HUES6 (cell line): ENCODE results near the gene TMEM128.
"Not testable (repeated sequence)": the region's sequence is repeated elsewhere in the genome, so short reads cannot be mapped to it uniquely, and the experiment has no call there.

Experiments used
- H3K27ac ChIP-seq: 2 replicates; pipeline ENCODE4 v1.7.0; 2013; ENCODE audit warnings: low read depth, mild to moderate bottlenecking, low read length, inconsistent platforms
- H3K27me3 ChIP-seq: 2 replicates; pipeline ENCODE4 v1.6.1; 2013; ENCODE audit warnings: low read length; ENCODE audit not compliant: control insufficient read depth, insufficient read depth
- H3K36me3 ChIP-seq: 2 replicates; pipeline ENCODE4 v1.6.1; 2013; ENCODE audit warnings: low read length; ENCODE audit not compliant: control insufficient read depth, insufficient read depth
- H3K4me1 ChIP-seq: 2 replicates; pipeline ENCODE4 v1.6.1; 2013; ENCODE audit warnings: low read length; ENCODE audit not compliant: control insufficient read depth, insufficient read depth
- H3K4me3 ChIP-seq: 2 replicates; pipeline ENCODE4 v1.5.1; 2013; ENCODE audit warnings: low read depth, low read length
- H3K9ac ChIP-seq: one replicate; pipeline ENCODE4 v1.6.1; 2013; ENCODE audit warnings: mild to moderate bottlenecking, low read length
- H3K9me3 ChIP-seq: 2 replicates; pipeline ENCODE4 v1.6.1; 2013; ENCODE audit warnings: low read depth, low read length; ENCODE audit not compliant: control insufficient read depth, insufficient read depth

Gene TMEM128

GRCh38 chr4:4226606-4227438 is 21.2 kb downstream of the TMEM128 start, which contains the start of gene OTOP1:
Gene OTOP1 (minus strand): TSS chr4:4226929. CDS start chr4:4226864, 65 bp downstream.
- Histone ChIP-seq H3K4me3 (peak within 1 kb of the TSS; percentile 47), H3K9me3 (no peaks in the 10 kb centered on the region), H3K4me1 (no peaks in the 10 kb centered on the region), H3K27ac (no peak within 1 kb of the TSS), H3K27me3 (peaks cover 91% of the 10 kb centered on the region), H3K9ac (no peak within 1 kb of the TSS), H3K36me3 (no peaks in the 10 kb centered on the region)

GRCh38 chr4:4225915-4226605 is 22.0 kb downstream of the TMEM128 start:
- no peaks in the 10 kb centered on the region for H3K4me1 ChIP-seq
- H3K27me3 ChIP-seq: peaks cover 94% of the 10 kb centered on the region
- no peak overlapping the region for H3K27ac ChIP-seq
- H3K4me3 ChIP-seq: peak overlapping the region; percentile 20; the same call in 1 of the 2 replicates
- no peaks in the 10 kb centered on the region for H3K9me3 ChIP-seq
- no peaks in the 10 kb centered on the region for H3K36me3 ChIP-seq
- no peak overlapping the region for H3K9ac ChIP-seq

- Histone ChIP-seq H3K9ac (no peak overlapping the region), H3K27me3 (peaks cover 16% of the 10 kb centered on the region), H3K27ac (no peak overlapping the region), H3K4me3 (no peak overlapping the region), H3K36me3 (no peaks in the 10 kb centered on the region), H3K4me1 (peaks cover 6% of the 10 kb centered on the region), H3K9me3 (no peaks in the 10 kb centered on the region)
Measured at GRCh38 chr4:4217113-4217512, 30.9 kb downstream of the TMEM128 start.

- Histone ChIP-seq H3K36me3 (no peaks in the 10 kb centered on the region), H3K27me3 (peaks cover 12% of the 10 kb centered on the region), H3K4me1 (peaks cover 6% of the 10 kb centered on the region), H3K9me3 (no peaks in the 10 kb centered on the region), H3K9ac (no peak overlapping the region), H3K27ac (no peak overlapping the region), H3K4me3 (no peak overlapping the region)
Measured at GRCh38 chr4:4216648-4217047, 31.4 kb downstream of the TMEM128 start.

GRCh38 chr4:4213674-4214073 is 34.3 kb downstream of the TMEM128 start:
- not testable (repeated sequence) for H3K27ac ChIP-seq, H3K27me3 ChIP-seq, H3K9ac ChIP-seq, H3K4me3 ChIP-seq, H3K36me3 ChIP-seq, H3K9me3 ChIP-seq, H3K4me1 ChIP-seq

- H3K9me3 ChIP-seq: 0 out of 2 replicates have a peak, but pooled peaks cover 4% of the 10 kb centered on the region
- H3K36me3 ChIP-seq: no peaks in the 10 kb centered on the region
- peaks cover 4% of the 10 kb centered on the region; the same call in 1 of the 2 replicates for H3K27me3 ChIP-seq
- no peak overlapping the region for H3K27ac ChIP-seq
- H3K9ac ChIP-seq: no peak overlapping the region
- H3K4me1 ChIP-seq: 0 out of 2 replicates have a peak, but pooled peaks cover 5% of the 10 kb centered on the region
- H3K4me3 ChIP-seq: no peak overlapping the region
Measured at GRCh38 chr4:4206204-4206603, 41.8 kb downstream of the TMEM128 start.

- no peaks in the 10 kb centered on the region for H3K36me3 ChIP-seq
- no peak overlapping the region for H3K4me3 ChIP-seq
- 0 out of 2 replicates have a peak, but pooled peaks cover 5% of the 10 kb centered on the region for H3K4me1 ChIP-seq
- 0 out of 2 replicates have a peak, but pooled peaks cover 4% of the 10 kb centered on the region for H3K9me3 ChIP-seq
- no peak overlapping the region for H3K9ac ChIP-seq
- H3K27me3 ChIP-seq: peaks cover 4% of the 10 kb centered on the region; the same call in 1 of the 2 replicates
- no peak overlapping the region for H3K27ac ChIP-seq
Measured at GRCh38 chr4:4204401-4204745, 43.6 kb downstream of the TMEM128 start.

GRCh38 chr4:4203688-4204400 is 44.2 kb downstream of the TMEM128 start:
- Histone ChIP-seq H3K9me3 (0 out of 2 replicates have a peak, but pooled peaks cover 4% of the 10 kb centered on the region), H3K27ac (no peak overlapping the region), H3K27me3 (peaks cover 4% of the 10 kb centered on the region; the same call in 1 of the 2 replicates), H3K36me3 (no peaks in the 10 kb centered on the region), H3K4me1 (0 out of 2 replicates have a peak, but pooled peaks cover 5% of the 10 kb centered on the region), H3K4me3 (no peak overlapping the region), H3K9ac (no peak overlapping the region)

GRCh38 chr4:4202510-4202909 is 45.5 kb downstream of the TMEM128 start:
- H3K4me3 ChIP-seq: no peak overlapping the region
- no peak overlapping the region for H3K27ac ChIP-seq
- 0 out of 2 replicates have a peak, but pooled peaks cover 4% of the 10 kb centered on the region for H3K9me3 ChIP-seq
- peaks cover 4% of the 10 kb centered on the region; the same call in 1 of the 2 replicates for H3K27me3 ChIP-seq
- no peaks in the 10 kb centered on the region for H3K36me3 ChIP-seq
- H3K4me1 ChIP-seq: 0 out of 2 replicates have a peak, but pooled peaks cover 5% of the 10 kb centered on the region
- no peak overlapping the region for H3K9ac ChIP-seq

GRCh38 chr4:4200624-4201023 is 47.4 kb downstream of the TMEM128 start:
- H3K9ac ChIP-seq: no peak overlapping the region
- 0 out of 2 replicates have a peak, but pooled peaks cover 4% of the 10 kb centered on the region for H3K4me1 ChIP-seq
- H3K27ac ChIP-seq: no peak overlapping the region
- no peak overlapping the region for H3K4me3 ChIP-seq
- H3K27me3 ChIP-seq: peaks cover 7% of the 10 kb centered on the region; the same call in 1 of the 2 replicates
- no peaks in the 10 kb centered on the region for H3K36me3 ChIP-seq
- no peaks in the 10 kb centered on the region for H3K9me3 ChIP-seq
